ENCODE results near the gene TMPRSS3. TPM values are rescaled to one million over a fixed set of nuclear protein-coding genes. Genes with fewer than 3 reads are reported as not detected.

The TMPRSS3 gene
- total and polyA plus RNA-seq, 2 donors (not counting 1 experiment from before 2014, with no cell fraction given): 0.10 to 0.12 TPM

GRCh38 chr21:42362700-42363099, 33.2 kb downstream of the TMPRSS3 start:
- WGBS (ENCODE audit: insufficient coverage): 57% methylated on average over 1 of the region's 9 CpGs
- POLR2A ChIA-PET: interaction anchor here (0.6 kb wide), 3 partner anchors 16 to 286 kb away, joined by 3 to 8 read pairs (median 5); no protein-coding TSS in a partner anchor
- TF ChIP-seq CTCF (IDR thresholded peaks at IDR 0.05) (no peak), EZH2 (IDR thresholded peaks at IDR 0.05; ENCODE audit: borderline replicate concordance, insufficient read depth, low read depth, low read length, poor library complexity, severe bottlenecking) (no peak)
- no peaks in the 10 kb centered on the region for H3K9me3 Mint-ChIP-seq (ENCODE audit: insufficient read depth)
- Histone ChIP-seq H3K27me3 (replicated peaks in 1 of 4; ENCODE audit: control extremely low read depth in 1 of 4, control insufficient read depth in 3 of 4, insufficient read depth in 4 of 4, low read length in 3 of 4) (peaks cover 0 to 11% (median 4%) of the 10 kb centered on the region in 4 experiments), H3K36me3 (replicated peaks in 1 of 2; ENCODE audit: control extremely low read depth in 1 of 2, control insufficient read depth in 1 of 2, extremely low read depth in 1 of 2, insufficient read depth in 2 of 2, low read length in 1 of 2) (no peaks in the 10 kb centered on the region), H3K4me2 (replicated peaks; ENCODE audit: low read depth, low read length, poor library complexity, severe bottlenecking) (no peak overlapping the region), H3K27ac (ENCODE audit: low read length in 2 of 2) (no peak overlapping the region), H4K20me1 (ENCODE audit: control insufficient read depth, insufficient read depth, low read length, poor library complexity, severe bottlenecking) (no peaks in the 10 kb centered on the region), H3K79me2 (ENCODE audit: control insufficient read depth, insufficient read depth, low read length) (no peaks in the 10 kb centered on the region), H3K9me3 (ENCODE audit: control extremely low read depth in 1 of 3, control insufficient read depth in 2 of 3, insufficient read depth in 1 of 3, low read length in 2 of 3) (peaks cover 0 to 15% (median 4%) of the 10 kb centered on the region in 3 donors), H3K9ac (ENCODE audit: low read length) (no peak overlapping the region), H2AFZ (ENCODE audit: insufficient read depth, low read depth, low read length, poor library complexity, severe bottlenecking) (no peak overlapping the region), H3K4me3 (ENCODE audit: control extremely low read depth in 1 of 5, extremely low read depth in 1 of 5, insufficient read depth in 1 of 5, low read depth in 2 of 5, low read length in 4 of 5) (no peak overlapping the region), H3K4me1 (ENCODE audit: control insufficient read depth in 2 of 2, insufficient read depth in 2 of 2, low read length in 2 of 2) (no peaks in the 10 kb centered on the region)
- H3K27me3 Mint-ChIP-seq: peaks cover 38% of the 10 kb centered on the region
- no peak overlapping the region for H3K4me3 Mint-ChIP-seq
- intact Hi-C loops (cut with micrococcal nuclease): no loop called here
- no peak for ATAC-seq (ENCODE audit: low read depth)
- CTCF ChIA-PET: no interaction called here
- no peak overlapping the region for H3K27ac Mint-ChIP-seq
- no peak for DNase-seq
- no peaks in the 10 kb centered on the region for H3K4me1 Mint-ChIP-seq

GRCh38 chr21:42362198-42362597, 33.7 kb downstream of the TMPRSS3 start:
- H3K9me3 ChIP-seq (ENCODE audit: control extremely low read depth in 1 of 3, control insufficient read depth in 2 of 3, insufficient read depth in 1 of 3, low read length in 2 of 3): peaks cover 0 to 15% (median 4%) of the 10 kb centered on the region in 3 donors
- H3K4me3 Mint-ChIP-seq: no peak overlapping the region
- intact Hi-C loops (cut with micrococcal nuclease): no loop called here
- no peak overlapping the region for H3K9ac ChIP-seq (ENCODE audit: low read length)
- no peak overlapping the region for H3K4me2 ChIP-seq (replicated peaks; ENCODE audit: low read depth, low read length, poor library complexity, severe bottlenecking)
- no peaks in the 10 kb centered on the region for H3K9me3 Mint-ChIP-seq (ENCODE audit: insufficient read depth)
- no peaks in the 10 kb centered on the region for H3K36me3 ChIP-seq (replicated peaks in 1 of 2; ENCODE audit: control extremely low read depth in 1 of 2, control insufficient read depth in 1 of 2, extremely low read depth in 1 of 2, insufficient read depth in 2 of 2, low read length in 1 of 2)
- 89% methylated on average over 3 of the region's 12 CpGs for WGBS (ENCODE audit: insufficient coverage)
- no peak overlapping the region for H3K4me3 ChIP-seq (ENCODE audit: control extremely low read depth in 1 of 5, extremely low read depth in 1 of 5, insufficient read depth in 1 of 5, low read depth in 2 of 5, low read length in 4 of 5)
- H4K20me1 ChIP-seq (ENCODE audit: control insufficient read depth, insufficient read depth, low read length, poor library complexity, severe bottlenecking): no peaks in the 10 kb centered on the region
- H3K79me2 ChIP-seq (ENCODE audit: control insufficient read depth, insufficient read depth, low read length): no peaks in the 10 kb centered on the region
- ATAC-seq (ENCODE audit: low read depth) (no peak), DNase-seq (no peak)
- no peak overlapping the region for H3K27ac ChIP-seq (ENCODE audit: low read length in 2 of 2)
- POLR2A ChIA-PET: interaction anchor here (0.6 kb wide), 2 partner anchors 151 to 286 kb away, joined by 5 to 8 read pairs; no protein-coding TSS in a partner anchor
- H3K27me3 Mint-ChIP-seq: peaks cover 41% of the 10 kb centered on the region
- no peak overlapping the region for H3K27ac Mint-ChIP-seq
- no peak for TF ChIP-seq CTCF (IDR thresholded peaks at IDR 0.05)
- TF ChIP-seq EZH2 (IDR thresholded peaks at IDR 0.05; ENCODE audit: borderline replicate concordance, insufficient read depth, low read depth, low read length, poor library complexity, severe bottlenecking): no peak
- no peaks in the 10 kb centered on the region for H3K4me1 ChIP-seq (ENCODE audit: control insufficient read depth in 2 of 2, insufficient read depth in 2 of 2, low read length in 2 of 2)
- H3K4me1 Mint-ChIP-seq: no peaks in the 10 kb centered on the region
- CTCF ChIA-PET: no interaction called here
- H2AFZ ChIP-seq (ENCODE audit: insufficient read depth, low read depth, low read length, poor library complexity, severe bottlenecking): no peak overlapping the region
- H3K27me3 ChIP-seq (replicated peaks in 1 of 4; ENCODE audit: control extremely low read depth in 1 of 4, control insufficient read depth in 3 of 4, insufficient read depth in 4 of 4, low read length in 3 of 4): peaks cover 0 to 11% (median 4%) of the 10 kb centered on the region in 4 experiments

All from B cell (primary cell).